Measurements from ENCODE around the gene CAMK1D. TPM values are rescaled to one million over a fixed set of nuclear protein-coding genes. Genes with fewer than 3 reads are reported as not detected.

CAMK1D gene
- total and polyA plus RNA-seq, 2 of the 4 experiments (the other 2 are of a cell fraction): 5.0 to 5.3 TPM

DNA sequence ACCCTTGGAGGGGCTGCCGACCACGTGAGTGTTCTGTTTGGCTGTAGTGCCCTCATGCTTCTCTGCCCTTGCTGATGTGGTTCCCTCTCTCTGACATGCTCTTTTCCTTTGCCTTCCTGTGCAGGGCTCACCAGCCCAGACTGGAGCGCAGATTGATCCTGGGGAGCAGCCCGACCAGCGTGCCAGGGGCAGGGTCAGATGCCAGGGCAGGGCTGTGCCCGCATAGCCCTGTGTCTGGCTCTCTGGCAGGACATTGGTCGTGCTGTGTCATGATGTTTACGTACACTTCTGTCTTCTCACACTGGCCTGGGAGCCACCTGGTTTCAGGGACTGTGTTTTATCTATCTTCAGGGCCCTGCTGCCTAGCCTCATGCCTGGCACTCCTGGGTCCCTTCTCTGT is 300.8 kb downstream of the CAMK1D start:
- no peak overlapping the region for H2BK5ac ChIP-seq (ENCODE audit: low read depth, low read length, poor library complexity, severe bottlenecking)
- H4K5ac ChIP-seq (ENCODE audit: low read depth, low read length): no peak overlapping the region
- CTCF ChIA-PET: no interaction called here

More for the DNA sequence above, 300.8 kb downstream of the CAMK1D start:
- Histone ChIP-seq H3K4me1 (ENCODE audit: control insufficient read depth, insufficient read depth, low read length) (no peaks in the 10 kb centered on the region), H2AK5ac (ENCODE audit: low read depth, low read length) (no peak overlapping the region), H2BK20ac (ENCODE audit: low read depth, low read length) (no peak overlapping the region), H3K4me2 (ENCODE audit: low read depth, low read length) (no peak overlapping the region), H2BK120ac (ENCODE audit: low read depth, low read length) (no peak overlapping the region), H3K36me3 (ENCODE audit: control insufficient read depth, insufficient read depth, low read length) (no peaks in the 10 kb centered on the region), H3K14ac (replicated peaks; ENCODE audit: low read depth, low read length) (no peak overlapping the region), H3K9me1 (ENCODE audit: insufficient read depth, low read length) (no peaks in the 10 kb centered on the region), H3K4me3 (ENCODE audit: insufficient read depth, low read depth, low read length) (no peak overlapping the region), H3K23ac (ENCODE audit: low read depth, low read length) (no peak overlapping the region), H3K4ac (ENCODE audit: low read depth, low read length) (no peak overlapping the region), H3K27ac (ENCODE audit: insufficient read depth, low read length) (no peak overlapping the region), H2BK15ac (ENCODE audit: low read depth, low read length) (no peak overlapping the region), H2AFZ (replicated peaks; ENCODE audit: low read length, poor library complexity) (no peak overlapping the region), H3K9ac (ENCODE audit: low read depth, low read length) (no peak overlapping the region), H3K18ac (ENCODE audit: low read depth, low read length) (no peak overlapping the region), H3K9me3 (ENCODE audit: control insufficient read depth, insufficient read depth, low read length) (peaks cover 5% of the 10 kb centered on the region; the same call in 1 of the 2 replicates), H4K8ac (ENCODE audit: low read depth in 2 of 2, low read length in 2 of 2) (no peak overlapping the region), H3K27me3 (ENCODE audit: control insufficient read depth, insufficient read depth, low read length) (peaks cover 7% of the 10 kb centered on the region; the same call in 1 of the 2 replicates), H2AK9ac (replicated peaks; ENCODE audit: low read depth, low read length, poor library complexity) (no peak overlapping the region), H3K56ac (ENCODE audit: extremely low read depth, insufficient read depth, low read length) (no peak overlapping the region), H4K91ac (ENCODE audit: insufficient read depth, low read depth, low read length) (no peak overlapping the region), H3K79me1 (ENCODE audit: low read depth in 1 of 2, low read length in 2 of 2) (no peaks in the 10 kb centered on the region), H4K20me1 (ENCODE audit: insufficient read depth, low read length) (no peaks in the 10 kb centered on the region)
- ATAC-seq (ENCODE audit: low read depth) (no peak), DNase-seq (no peak)
- WGBS, 2 experiments (ENCODE audit: extremely low coverage in 2 of 2, insufficient read length in 1 of 2): 68% methylated on average over 4 of the region's 8 CpGs; no CpG with 5 or more reads in 1 of the 2 experiments
- dilution Hi-C loops (cut with HindIII; ENCODE audit: low sequenced_read_pairs, unreplicated experiment): no loop called here
- in situ Hi-C loops (cut with MboI; ENCODE audit: low sequenced_read_pairs): no loop called here
- BruUV-seq (replicated peaks): no TSS peak
- TF ChIP-seq MAFK (IDR thresholded peaks at IDR 0.05; ENCODE audit: low read depth, low read length) (no peak), MAZ (IDR thresholded peaks at IDR 0.05; ENCODE audit: borderline replicate concordance, low read depth, low read length) (no peak), RFX5 (IDR thresholded peaks at IDR 0.05; ENCODE audit: low read depth, low read length) (no peak), BHLHE40 (IDR thresholded peaks at IDR 0.05; ENCODE audit: low read depth, low read length) (no peak), CTCF (conservative IDR thresholded peaks at IDR 0.05; ENCODE audit: low read depth, low read length) (no peak), SMC3 (IDR thresholded peaks at IDR 0.05; ENCODE audit: low read depth, low read length) (no peak), RAD21 (IDR thresholded peaks at IDR 0.05; ENCODE audit: low read length) (no peak), MXI1 (IDR thresholded peaks at IDR 0.05; ENCODE audit: borderline replicate concordance, low read depth, low read length) (no peak), CEBPB (IDR thresholded peaks at IDR 0.05; ENCODE audit: low read depth, low read length) (no peak), CHD1 (IDR thresholded peaks at IDR 0.05; ENCODE audit: low read depth, low read length) (no peak), RCOR1 (IDR thresholded peaks at IDR 0.05; ENCODE audit: insufficient replicate concordance, low read length) (no peak), POLR2A (IDR thresholded peaks at IDR 0.05; ENCODE audit: low read depth, low read length) (no peak), USF2 (IDR thresholded peaks at IDR 0.05; ENCODE audit: low read depth, low read length) (no peak), ELK1 (IDR thresholded peaks at IDR 0.05; ENCODE audit: borderline replicate concordance, low read depth, low read length) (no peak), FOS (IDR thresholded peaks at IDR 0.05; ENCODE audit: low read depth, low read length) (no peak), NFE2L2 (IDR thresholded peaks at IDR 0.05; ENCODE audit: low read depth, low read length) (no peak)
- intact Hi-C loops (cut with micrococcal nuclease): no loop called here
- POLR2A ChIA-PET (ENCODE audit: unreplicated experiment): interaction anchor here (0.5 kb wide), 1 partner anchor 1274 kb away, joined by 4 read pairs; no protein-coding TSS in a partner anchor

Measured in IMR-90 (cell line).